A673 (cell line): ENCODE measurements around the gene ACP4.

Experiments
- CTCF ChIP-seq: fragments of 300-800, 200-600 bp; sonication (generic); conservative IDR thresholded peaks from 2 replicates; pipeline ENCODE4 v1.5.1; 2017; ENCODE audit warnings: low read depth, mild to moderate bottlenecking, antibody characterized with exemption, low read length, moderate library complexity, mixed read lengths
- EZH2 ChIP-seq: fragments of 200-600 bp; sonication (generic); IDR thresholded peaks from 2 replicates; pipeline ENCODE4 v1.6.1; 2017; ENCODE audit warnings: borderline replicate concordance, low read depth, mild to moderate bottlenecking, mixed read lengths, antibody characterized with exemption, low read length; ENCODE audit not compliant: poor library complexity, severe bottlenecking

GRCh38 chr19:50833117-50833801, 43.0 kb downstream of the ACP4 start, which contains the start of gene KLK15:
- TF ChIP-seq CTCF: no peak
- TF ChIP-seq EZH2: no peak
